ENCODE measurements around the gene TSPAN10. TPM values are rescaled to one million over a fixed set of nuclear protein-coding genes. Genes with fewer than 3 reads are reported as not detected.
A peak's percentile ranks its signal among the peaks of the same experiment; 100 is the strongest.
"Not testable (repeated sequence)": the region's sequence is repeated elsewhere in the genome, so short reads cannot be mapped to it uniquely, and the experiment has no call there.

Gene TSPAN10
- total RNA-seq, 2 experiments from 2014 or later, result 0.38 to 0.43 TPM

DNA sequence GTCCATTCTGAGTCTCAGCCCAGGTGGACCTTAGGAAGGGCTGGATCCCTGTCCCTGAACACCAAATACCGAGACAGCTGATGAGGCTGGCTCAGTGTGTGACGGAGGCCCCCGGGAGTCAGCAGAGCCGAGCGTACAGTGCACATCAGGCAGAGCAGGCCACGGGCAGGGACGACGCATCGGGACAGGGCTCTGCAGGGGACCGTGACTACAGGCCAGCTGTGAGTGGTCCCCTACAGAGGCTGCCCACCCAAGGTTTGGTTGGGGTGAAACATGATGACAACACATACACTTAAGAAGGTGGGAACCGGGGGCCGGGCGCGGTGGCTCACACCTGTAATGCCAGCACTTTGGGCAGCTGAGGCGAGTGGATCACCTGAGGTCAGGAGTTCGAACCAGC lies 36.0 kb downstream of the TSPAN10 start:
- POLR2A ChIA-PET, result interaction anchor here (0.7 kb wide), 1 partner anchor 168 kb away, joined by 3 read pairs; no protein-coding TSS in a partner anchor
- H3K27ac Mint-ChIP-seq, result no peak overlapping the region

DNA sequence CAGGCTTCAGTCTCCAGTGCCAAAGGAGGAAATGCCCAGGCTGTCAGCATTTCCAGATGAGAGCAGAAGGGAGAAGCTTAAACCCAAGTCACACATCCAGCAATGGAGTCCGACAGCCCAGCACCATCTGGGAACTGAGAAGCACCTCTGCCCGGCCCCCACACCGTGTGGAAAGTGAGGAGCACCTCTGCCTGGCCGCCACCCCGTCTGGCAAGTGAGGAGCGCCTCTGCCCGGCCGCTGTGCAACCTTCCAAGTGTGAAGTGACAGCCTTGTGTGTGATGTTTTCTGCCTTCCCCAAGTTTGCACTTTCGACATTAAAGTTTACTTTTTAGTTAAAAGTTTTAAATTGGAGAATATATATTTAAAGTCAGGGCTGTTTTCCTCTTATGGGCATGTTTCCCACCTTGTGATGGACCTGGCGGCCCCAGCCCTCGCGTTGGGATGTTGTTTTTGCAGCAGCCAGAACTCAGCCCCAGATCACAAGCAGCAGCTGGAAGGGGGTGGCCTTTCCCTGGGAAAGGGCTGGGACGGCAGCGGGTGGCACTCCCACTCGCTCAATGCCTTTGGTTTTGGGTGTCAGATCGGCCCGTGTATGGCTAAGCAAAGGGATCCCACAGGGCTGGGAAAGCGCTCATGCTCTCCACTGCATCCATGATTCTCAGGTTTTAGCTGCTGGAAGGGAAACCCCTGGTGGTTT lies 36.7 kb downstream of the TSPAN10 start:
- Mint-ChIP-seq H3K27me3 (no peaks in the 10 kb centered on the region), H3K4me1 (peaks cover 11% of the 10 kb centered on the region), H3K27ac (no peak overlapping the region), H3K36me3 (ENCODE audit: low read depth) (peaks cover 38% of the 10 kb centered on the region), H3K9me3 (no peaks in the 10 kb centered on the region), H3K4me3 (no peak overlapping the region)
- ChIA-PET POLR2A (interaction anchor here (0.9 kb wide), 1 partner anchor 10 kb away, joined by 3 read pairs; the partner anchor contains the start of genes ARL16 and HGS), CTCF (interaction anchor here (2.8 kb wide), 1 partner anchor 29 kb away, joined by 18 read pairs; the partner anchor contains the start of gene MRPL12)
- DNase-seq, result no peak

More for the DNA sequence above, 36.0 kb downstream of the TSPAN10 start:
- DNase-seq, result no peak
- no peaks in the 10 kb centered on the region for H3K9me3 Mint-ChIP-seq
- H3K27me3 Mint-ChIP-seq, result no peaks in the 10 kb centered on the region
- H3K4me1 Mint-ChIP-seq, result peaks cover 17% of the 10 kb centered on the region
- H3K36me3 Mint-ChIP-seq (ENCODE audit: low read depth), result peaks cover 43% of the 10 kb centered on the region
- CTCF ChIA-PET, result no interaction called here
- no peak overlapping the region for H3K4me3 Mint-ChIP-seq

DNA sequence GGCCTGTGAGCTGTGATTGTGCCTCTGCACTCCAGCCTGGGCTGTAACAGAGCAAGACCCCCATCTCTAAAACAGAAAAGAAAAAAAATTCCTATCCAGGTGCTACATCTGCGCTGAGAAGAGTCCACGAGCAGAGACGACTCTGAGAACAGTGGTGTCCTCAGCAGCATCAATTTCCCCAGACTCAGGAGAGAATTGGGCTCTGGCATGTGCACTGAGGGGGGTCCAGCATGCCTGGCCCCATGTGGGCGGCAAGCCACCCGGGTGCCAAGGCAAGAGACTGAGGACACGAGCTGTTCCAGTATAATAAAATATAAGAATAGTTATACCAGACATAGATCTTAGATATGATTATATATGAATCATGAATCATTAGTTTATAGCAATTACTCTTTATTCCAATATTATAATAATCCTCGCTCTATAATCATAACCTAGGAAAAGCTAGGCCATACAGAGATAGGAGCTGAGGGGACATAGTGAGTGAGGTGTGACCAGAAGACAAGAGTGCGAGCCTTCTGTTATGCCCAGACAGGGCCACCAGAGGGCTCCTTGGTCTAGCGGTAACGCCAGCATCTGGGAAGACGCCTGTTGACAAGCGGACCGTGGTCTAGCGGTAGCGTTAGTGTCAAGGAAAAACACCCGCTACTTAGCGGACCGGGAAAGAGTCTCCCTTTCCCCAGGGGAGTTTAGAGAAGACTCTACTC lies 38.7 kb downstream of the TSPAN10 start:
- ChIA-PET CTCF (interaction anchor here (1.0 to 2.8 kb wide), 6 partner anchors 8 to 55 kb away, joined by 3 to 18 read pairs (median 6); partner anchors contain the start of genes ARL16, CCDC137, HGS and MRPL12), POLR2A (interaction anchor here (0.6 to 2.3 kb wide), 5 partner anchors 8 to 36 kb away, joined by 3 to 10 read pairs (median 5); partner anchors contain the start of genes ARL16, CCDC137, HGS and MRPL12)
- not testable (repeated sequence) for H3K4me1 Mint-ChIP-seq, H3K27me3 Mint-ChIP-seq, H3K4me3 Mint-ChIP-seq, H3K9me3 Mint-ChIP-seq, H3K27ac Mint-ChIP-seq
- H3K36me3 Mint-ChIP-seq (ENCODE audit: low read depth), result peaks cover 30% of the 10 kb centered on the region
- peak; percentile 42 for DNase-seq

DNA sequence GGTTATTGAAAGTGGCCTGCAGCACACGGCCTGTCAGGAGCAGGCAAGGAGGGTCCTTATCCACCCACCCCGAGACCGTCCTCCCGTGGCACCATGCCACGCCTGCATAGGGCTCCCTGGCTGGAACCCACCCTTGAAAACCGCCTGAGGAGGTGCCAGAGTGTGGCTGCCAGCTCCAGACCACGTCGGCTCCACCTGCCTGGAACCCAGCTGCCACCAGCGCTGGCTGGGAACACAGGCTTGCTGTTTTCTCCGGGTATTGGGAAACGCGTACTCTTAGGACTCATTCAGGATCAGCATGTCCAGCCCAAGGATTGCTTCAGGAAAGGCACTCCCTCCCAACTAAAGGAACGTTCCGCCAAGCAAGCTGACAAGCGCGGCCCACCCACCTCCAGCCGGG lies 39.9 kb downstream of the TSPAN10 start:
- H3K36me3 Mint-ChIP-seq (ENCODE audit: low read depth), result peaks cover 23% of the 10 kb centered on the region
- H3K4me3 Mint-ChIP-seq, result no peak overlapping the region
- no peak for DNase-seq
- POLR2A ChIA-PET, result interaction anchor here (1.6 to 2.3 kb wide), 2 partner anchors 8 to 10 kb away, joined by 5 to 10 read pairs; partner anchors contain the start of genes CCDC137 and OXLD1
- CTCF ChIA-PET, result interaction anchor here (1.5 to 2.8 kb wide), 2 partner anchors 11 to 26 kb away, joined by 3 to 18 read pairs; partner anchors contain the start of gene MRPL12
- H3K27me3 Mint-ChIP-seq, result no peaks in the 10 kb centered on the region
- H3K27ac Mint-ChIP-seq, result no peak overlapping the region
- H3K9me3 Mint-ChIP-seq, result no peaks in the 10 kb centered on the region
- H3K4me1 Mint-ChIP-seq, result peaks cover 5% of the 10 kb centered on the region

DNA sequence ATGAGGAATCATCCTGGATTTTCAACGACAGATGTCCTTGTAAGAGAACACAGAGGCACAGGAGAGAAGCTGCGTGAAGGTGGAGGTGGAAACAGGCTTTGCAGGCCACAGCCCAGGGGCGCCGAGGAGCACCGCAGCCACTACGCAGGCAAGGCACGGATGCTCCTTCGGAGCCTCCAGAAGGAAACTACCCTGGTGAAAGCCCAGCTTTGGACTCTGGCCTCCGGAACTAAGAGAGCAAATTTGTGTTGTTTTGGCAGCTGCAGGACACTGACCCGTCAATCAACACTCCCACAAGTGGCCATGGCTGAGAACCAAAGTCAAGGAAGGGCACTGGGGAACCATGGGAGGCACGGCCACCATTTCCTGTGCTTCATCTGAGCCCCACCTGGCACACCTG lies 43.2 kb downstream of the TSPAN10 start:
- Mint-ChIP-seq H3K27me3 (no peaks in the 10 kb centered on the region), H3K36me3 (ENCODE audit: low read depth) (peaks cover 12% of the 10 kb centered on the region), H3K9me3 (no peaks in the 10 kb centered on the region), H3K4me3 (no peak overlapping the region), H3K4me1 (peaks cover 27% of the 10 kb centered on the region), H3K27ac (no peak overlapping the region)
- ChIA-PET CTCF (interaction anchor here (0.6 kb wide), 1 partner anchor 12 kb away, joined by 3 read pairs; no protein-coding TSS in a partner anchor), POLR2A (interaction anchor here (1.4 kb wide), 1 partner anchor 22 kb away, joined by 4 read pairs; no protein-coding TSS in a partner anchor)
- no peak for DNase-seq

DNA sequence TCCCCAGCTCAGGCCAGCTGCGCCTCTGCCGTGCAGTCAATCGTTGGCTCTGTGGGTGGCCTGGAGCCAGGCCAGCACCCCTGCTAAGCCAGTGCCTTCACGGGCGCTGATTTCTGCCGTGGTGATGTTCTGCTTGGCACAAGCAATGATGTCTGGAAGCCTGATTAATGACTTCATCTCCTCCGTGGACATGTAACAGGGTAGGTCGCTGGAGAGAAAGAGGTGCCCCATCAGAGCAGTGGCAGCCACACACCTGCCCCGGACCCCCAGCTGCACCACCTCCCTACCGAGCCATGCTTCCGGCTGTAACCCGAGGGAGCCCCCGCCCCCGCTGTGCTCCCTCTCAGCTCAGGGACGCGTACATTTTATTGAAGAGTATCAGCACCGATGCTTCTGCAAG lies 44.7 kb downstream of the TSPAN10 start:
- H3K27me3 Mint-ChIP-seq, result no peaks in the 10 kb centered on the region
- no peak overlapping the region for H3K27ac Mint-ChIP-seq
- peak overlapping the region; percentile 17 for H3K4me3 Mint-ChIP-seq
- H3K9me3 Mint-ChIP-seq, result no peaks in the 10 kb centered on the region
- H3K4me1 Mint-ChIP-seq, result peaks cover 36% of the 10 kb centered on the region
- peaks cover 23% of the 10 kb centered on the region for H3K36me3 Mint-ChIP-seq (ENCODE audit: low read depth)
- POLR2A ChIA-PET, result interaction anchor here (3.2 to 4.7 kb wide), 3 partner anchors 13 to 22 kb away, joined by 18 to 111 read pairs (median 47); partner anchors contain the start of genes CCDC137, MRPL12 and OXLD1
- CTCF ChIA-PET, result interaction anchor here (4.2 kb wide), 1 partner anchor 21 kb away, joined by 42 read pairs; the partner anchor contains the start of gene MRPL12
- DNase-seq, result no peak

DNA sequence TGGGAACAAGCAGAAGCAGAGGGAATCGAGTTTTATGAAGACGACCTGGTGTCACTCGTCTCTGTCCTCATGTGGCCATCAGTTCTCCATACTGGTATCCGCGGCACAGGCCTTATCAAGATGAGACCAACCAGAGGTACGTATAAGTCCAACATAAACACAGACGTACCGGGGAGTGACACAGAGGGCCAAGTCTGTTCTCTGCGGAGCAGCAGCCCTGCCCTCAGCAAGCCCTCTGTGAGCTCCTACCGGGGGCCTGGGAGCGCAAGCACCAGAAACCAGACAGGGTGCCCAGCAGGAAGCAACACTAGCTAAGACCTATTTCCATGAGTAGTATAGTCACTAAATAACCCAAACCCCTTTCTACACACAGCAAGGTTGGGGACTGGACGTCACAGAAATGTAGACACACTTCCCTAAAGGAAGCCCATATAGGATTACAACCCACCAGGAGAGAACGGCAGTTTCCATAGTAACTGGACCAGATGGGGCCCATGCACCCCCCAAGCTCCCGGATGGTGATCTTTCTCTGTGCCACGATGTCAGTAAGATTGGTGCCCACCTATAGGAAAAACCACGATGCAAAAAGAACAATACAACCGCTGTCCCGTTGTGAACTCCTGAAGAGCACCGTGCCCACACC lies 45.7 kb downstream of the TSPAN10 start:
- ChIA-PET CTCF (interaction anchor here (1.0 to 4.2 kb wide), 5 partner anchors 15 to 81 kb away, joined by 3 to 42 read pairs (median 6); partner anchors contain the start of genes CCDC137, MRPL12 and OXLD1), POLR2A (interaction anchor here (0.9 to 4.7 kb wide), 20 partner anchors 7 to 424 kb away, joined by 3 to 111 read pairs (median 7); partner anchors contain the start of genes ACTG1, ARHGDIA, CCDC137 and FAAP100)
- no peaks in the 10 kb centered on the region for H3K9me3 Mint-ChIP-seq
- H3K4me3 Mint-ChIP-seq, result peak overlapping the region; percentile 86
- H3K27me3 Mint-ChIP-seq, result no peaks in the 10 kb centered on the region
- peaks cover 42% of the 10 kb centered on the region for H3K4me1 Mint-ChIP-seq
- H3K36me3 Mint-ChIP-seq (ENCODE audit: low read depth), result peaks cover 33% of the 10 kb centered on the region
- peak overlapping the region; percentile 47 for H3K27ac Mint-ChIP-seq
- DNase-seq, result no peak

DNA sequence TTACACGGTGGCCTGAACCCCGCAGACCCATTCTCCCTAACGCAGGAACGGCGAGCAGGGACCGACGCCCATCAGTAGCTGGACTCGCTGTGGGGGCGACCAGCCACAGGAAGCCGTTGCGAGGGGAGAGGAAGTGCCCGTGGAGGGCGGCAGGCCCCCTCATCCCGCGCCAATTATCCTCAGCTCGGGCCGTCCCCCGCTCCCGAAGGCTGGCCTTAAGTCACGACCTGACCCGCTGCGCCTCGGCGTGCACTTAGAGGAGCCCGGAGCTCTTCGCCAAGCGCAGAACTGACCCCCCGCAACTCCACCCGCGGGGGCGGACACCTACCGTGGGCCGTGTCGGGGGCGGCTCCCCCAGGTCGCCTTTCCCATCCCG lies 46.2 kb downstream of the TSPAN10 start:
- peaks cover 42% of the 10 kb centered on the region for H3K4me1 Mint-ChIP-seq
- peak overlapping the region; percentile 86 for H3K4me3 Mint-ChIP-seq
- H3K27ac Mint-ChIP-seq, result peak overlapping the region; percentile 47
- no peak for DNase-seq
- H3K9me3 Mint-ChIP-seq, result no peaks in the 10 kb centered on the region
- CTCF ChIA-PET, result interaction anchor here (0.6 to 4.2 kb wide), 11 partner anchors 8 to 391 kb away, joined by 3 to 42 read pairs (median 5); partner anchors contain the start of genes CCDC137, MRPL12 and OXLD1
- POLR2A ChIA-PET, result interaction anchor here (0.6 to 4.7 kb wide), 24 partner anchors 8 to 775 kb away, joined by 3 to 111 read pairs (median 6); partner anchors contain the start of genes ACTG1, ARHGDIA, CCDC137 and FAAP100
- peaks cover 34% of the 10 kb centered on the region for H3K36me3 Mint-ChIP-seq (ENCODE audit: low read depth)
- H3K27me3 Mint-ChIP-seq, result no peaks in the 10 kb centered on the region

DNA sequence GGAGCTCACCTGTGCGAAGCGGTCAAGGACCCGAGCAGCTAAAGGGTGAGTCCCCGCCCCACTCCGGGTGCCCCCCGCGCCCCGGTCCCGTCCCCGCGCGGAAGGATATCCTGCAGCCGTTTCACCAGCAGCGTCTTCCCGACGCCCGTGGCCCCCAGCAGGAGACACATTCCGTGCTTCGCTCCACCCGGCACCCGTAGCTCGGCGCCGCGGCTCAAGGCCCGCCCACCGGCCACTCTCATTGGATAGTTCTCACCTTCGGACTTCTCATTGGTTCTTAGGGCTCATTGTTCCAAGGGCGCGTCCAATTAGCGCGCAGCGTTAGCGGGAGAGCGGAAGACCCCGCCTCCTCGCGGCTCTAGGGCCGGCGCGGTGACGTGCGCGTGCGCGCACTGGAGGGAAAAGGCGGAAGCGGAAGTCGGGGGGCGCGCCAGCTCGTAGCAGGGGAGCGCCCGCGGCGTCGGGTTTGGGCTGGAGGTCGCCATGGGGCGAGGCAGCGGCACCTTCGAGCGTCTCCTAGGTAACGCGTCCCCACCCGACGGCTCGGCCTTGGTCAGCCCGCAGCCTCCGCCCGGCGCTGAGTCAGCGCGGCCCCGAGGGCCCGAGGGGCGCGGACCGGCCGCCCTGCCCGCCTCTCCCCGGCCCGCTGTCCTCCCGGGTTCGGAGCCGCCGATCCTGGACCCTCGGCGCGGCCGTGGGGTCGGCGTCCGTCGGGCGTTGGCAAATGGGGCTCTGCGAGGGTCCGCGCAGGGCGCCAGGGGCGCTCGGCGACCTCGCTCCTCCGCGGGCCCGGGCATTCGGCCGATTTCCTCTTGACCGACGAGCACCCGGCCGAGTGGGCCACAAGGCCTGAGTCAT lies 46.8 kb downstream of the TSPAN10 start, which contains the start of the genes ARL16 and HGS:
TSS of gene ARL16 (minus strand) at position 214 of the 858 bp plus-strand sequence. CDS start at position 170, 44 bp downstream.
TSS of gene HGS (plus strand) at position 428 of the 858 bp plus-strand sequence. CDS start at position 484, 56 bp downstream.
- peak; percentile 98 for DNase-seq
- H3K9me3 Mint-ChIP-seq, result no peaks in the 10 kb centered on the region
- POLR2A ChIA-PET, result interaction anchor here (0.6 to 4.7 kb wide), 26 partner anchors 8 to 813 kb away, joined by 3 to 111 read pairs (median 6); partner anchors contain the start of genes ACTG1, ARHGDIA, CCDC137 and FAAP100
- H3K4me1 Mint-ChIP-seq, result peaks cover 42% of the 10 kb centered on the region
- H3K27me3 Mint-ChIP-seq, result no peaks in the 10 kb centered on the region
- peaks cover 36% of the 10 kb centered on the region for H3K36me3 Mint-ChIP-seq (ENCODE audit: low read depth)
- H3K27ac Mint-ChIP-seq, result peak within 1 kb of the TSS; percentile 90
- CTCF ChIA-PET, result interaction anchor here (0.6 to 4.2 kb wide), 11 partner anchors 9 to 392 kb away, joined by 3 to 42 read pairs (median 5); partner anchors contain the start of genes CCDC137, MRPL12 and OXLD1
- peak within 1 kb of the TSS; percentile 86 for H3K4me3 Mint-ChIP-seq

DNA sequence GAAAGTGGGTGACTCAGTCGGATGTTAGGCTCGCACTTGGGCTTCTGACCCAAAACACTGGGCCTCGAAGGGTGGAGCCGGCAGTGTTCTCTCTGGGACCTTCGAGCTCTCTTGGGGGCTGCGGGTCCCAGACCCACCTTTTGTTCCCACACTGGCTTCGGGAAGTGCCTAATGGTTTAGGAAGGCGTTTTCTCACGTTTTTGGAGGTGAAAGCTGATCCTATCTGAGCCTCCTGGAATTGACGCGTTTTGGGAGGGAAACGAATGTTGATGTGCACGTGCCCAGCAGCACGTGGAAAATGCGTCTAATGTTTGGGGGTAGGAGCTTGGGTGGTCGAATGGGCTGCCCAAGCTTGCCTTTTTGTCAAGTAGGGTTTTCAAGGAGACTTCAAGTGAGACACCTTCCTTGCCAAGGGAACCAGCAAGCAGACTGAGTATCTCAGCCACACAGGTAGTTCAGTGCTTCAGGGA lies 47.5 kb downstream of the TSPAN10 start:
- Mint-ChIP-seq H3K4me1 (peaks cover 42% of the 10 kb centered on the region), H3K4me3 (peak overlapping the region; percentile 75), H3K9me3 (no peaks in the 10 kb centered on the region), H3K36me3 (ENCODE audit: low read depth) (peaks cover 40% of the 10 kb centered on the region), H3K27me3 (no peaks in the 10 kb centered on the region), H3K27ac (peak overlapping the region; percentile 77)
- POLR2A ChIA-PET, result interaction anchor here (0.7 to 4.7 kb wide), 15 partner anchors 9 to 186 kb away, joined by 3 to 111 read pairs (median 8); partner anchors contain the start of genes ARHGDIA, CCDC137, MCRIP1 and MRPL12
- DNase-seq, result peak; percentile 34
- CTCF ChIA-PET, result interaction anchor here (1.2 to 4.2 kb wide), 6 partner anchors 9 to 335 kb away, joined by 3 to 42 read pairs (median 6); partner anchors contain the start of gene MRPL12

DNA sequence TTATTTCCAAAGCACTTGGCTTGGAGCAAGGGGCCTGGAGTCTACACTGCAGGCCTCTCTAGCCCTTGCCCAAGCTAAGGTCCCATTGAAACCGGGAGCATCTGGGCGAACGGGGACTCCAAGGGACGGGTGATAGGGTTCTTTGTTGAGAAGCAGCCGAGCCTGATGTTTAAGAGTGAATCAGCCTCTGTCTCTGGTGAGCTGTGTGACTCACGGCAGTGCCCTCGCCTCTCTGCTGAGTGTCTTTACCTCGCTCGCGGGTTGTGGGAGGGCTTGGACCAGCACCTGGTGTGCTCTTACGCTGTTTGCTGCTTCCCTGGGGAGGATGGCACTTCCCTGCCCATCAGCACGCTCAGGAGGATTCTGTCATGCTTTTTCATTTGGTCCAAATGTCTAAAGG lies 48.1 kb downstream of the TSPAN10 start:
- Mint-ChIP-seq H3K27me3 (no peaks in the 10 kb centered on the region), H3K4me1 (peaks cover 42% of the 10 kb centered on the region), H3K9me3 (no peaks in the 10 kb centered on the region), H3K36me3 (ENCODE audit: low read depth) (peaks cover 47% of the 10 kb centered on the region), H3K4me3 (peak overlapping the region; percentile 75), H3K27ac (peak overlapping the region; percentile 77)
- POLR2A ChIA-PET, result interaction anchor here (0.7 to 4.7 kb wide), 11 partner anchors 8 to 148 kb away, joined by 3 to 111 read pairs (median 6); partner anchors contain the start of genes CCDC137, MCRIP1, MRPL12 and OXLD1
- peak; percentile 42 for DNase-seq
- CTCF ChIA-PET, result interaction anchor here (4.2 kb wide), 1 partner anchor 18 kb away, joined by 42 read pairs; the partner anchor contains the start of gene MRPL12

Measured in activated CD4-positive, alpha-beta memory T cell treated with anti-CD3 and anti-CD28 coated beads, Interleukin-2, amount 10 ng/mL, durations not matched to agents 7 days and 5 days (primary cell).